Nephron (organoid): ENCODE data around the gene BCKDHA.

Experiments used
- H3K27ac Mint-ChIP-seq, 3 experiments: 2 replicates each; pipeline ENCODE4 v1.8.0; 2020; ENCODE audit warnings: mixed read lengths in 3 of 3, mild to moderate bottlenecking in 2 of 3, moderate library complexity in 1 of 3
- H3K27me3 Mint-ChIP-seq: 2 replicates; pipeline ENCODE4 v1.8.0; 2021; ENCODE audit warnings: low read depth, mild to moderate bottlenecking, moderate library complexity, mixed read lengths
- H3K36me3 Mint-ChIP-seq: 2 replicates; pipeline ENCODE4 v1.8.0; 2020; ENCODE audit warnings: low read depth, mixed read lengths
- H3K4me1 Mint-ChIP-seq: 2 replicates; pipeline ENCODE4 v1.8.0; 2020; ENCODE audit warnings: mixed read lengths
- H3K4me3 Mint-ChIP-seq, 3 experiments: 2 replicates each; pipeline ENCODE4 v1.8.0; 2020; ENCODE audit warnings: mild to moderate bottlenecking in 3 of 3, mixed read lengths in 3 of 3, moderate library complexity in 2 of 3
- H3K9me3 Mint-ChIP-seq: 2 replicates; pipeline ENCODE4 v1.8.0; 2020; ENCODE audit warnings: mixed read lengths
- TF ChIP-seq, protein P1 (sequence below), 3 experiments: fragments of 200-600 bp; sonication (generic); IDR thresholded peaks; one replicate each; pipeline ENCODE4 v1.5.0; 2021; ENCODE audit warnings: antibody characterized with exemption in 3 of 3; ENCODE audit not compliant: unreplicated experiment in 3 of 3

Gene BCKDHA

DNA sequence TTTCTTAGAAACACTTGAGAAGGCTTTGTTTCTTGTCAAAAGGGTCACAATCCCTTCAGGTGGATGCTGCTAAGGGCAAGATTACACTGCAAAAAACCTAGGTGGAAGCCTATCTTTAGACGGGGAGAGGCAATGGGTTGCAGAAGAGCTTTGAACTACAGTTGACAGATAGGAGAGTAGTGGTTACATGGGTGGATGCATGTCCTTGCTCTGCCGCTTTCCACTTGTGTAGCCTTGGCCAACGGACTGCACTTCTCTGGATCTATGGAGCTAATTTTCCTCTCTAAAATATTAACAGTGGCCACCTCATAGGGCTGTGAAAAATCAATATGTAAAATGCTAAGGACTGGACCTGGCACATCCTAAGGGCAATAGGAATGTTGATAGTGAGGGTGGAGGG is 980 bp downstream of the BCKDHA start:
- peaks cover 41% of the 10 kb centered on the region for H3K4me1 Mint-ChIP-seq

DNA sequence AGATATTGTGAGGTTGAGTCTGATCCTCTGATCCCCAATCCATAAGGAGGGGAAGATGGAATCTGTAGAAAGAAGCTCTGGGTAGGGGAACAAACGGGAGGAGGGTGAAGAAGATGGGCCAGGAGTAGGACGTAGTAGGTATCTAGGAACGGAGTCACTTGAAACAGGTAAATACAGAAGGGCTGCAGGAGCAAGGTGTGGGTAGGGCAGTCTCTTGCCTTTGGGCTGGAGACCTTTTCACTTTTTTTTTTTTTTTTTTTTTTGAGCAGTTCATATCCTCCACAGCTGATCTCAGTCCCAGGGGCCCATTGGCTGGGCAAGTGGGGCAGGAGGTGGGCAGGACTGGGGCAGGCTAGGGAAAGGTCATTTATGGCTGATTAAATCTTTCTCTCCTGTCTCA is 1.5 kb downstream of the BCKDHA start:
- Mint-ChIP-seq H3K27me3 (no peaks in the 10 kb centered on the region), H3K36me3 (peaks cover 3% of the 10 kb centered on the region), H3K4me3 (peak overlapping the region; percentile 98 to 100 (median 99)), H3K27ac (peak overlapping the region; percentile 99 to 100 (median 100)), H3K9me3 (no peaks in the 10 kb centered on the region), H3K4me1 (peaks cover 41% of the 10 kb centered on the region)
- TF ChIP-seq, protein P1, sequence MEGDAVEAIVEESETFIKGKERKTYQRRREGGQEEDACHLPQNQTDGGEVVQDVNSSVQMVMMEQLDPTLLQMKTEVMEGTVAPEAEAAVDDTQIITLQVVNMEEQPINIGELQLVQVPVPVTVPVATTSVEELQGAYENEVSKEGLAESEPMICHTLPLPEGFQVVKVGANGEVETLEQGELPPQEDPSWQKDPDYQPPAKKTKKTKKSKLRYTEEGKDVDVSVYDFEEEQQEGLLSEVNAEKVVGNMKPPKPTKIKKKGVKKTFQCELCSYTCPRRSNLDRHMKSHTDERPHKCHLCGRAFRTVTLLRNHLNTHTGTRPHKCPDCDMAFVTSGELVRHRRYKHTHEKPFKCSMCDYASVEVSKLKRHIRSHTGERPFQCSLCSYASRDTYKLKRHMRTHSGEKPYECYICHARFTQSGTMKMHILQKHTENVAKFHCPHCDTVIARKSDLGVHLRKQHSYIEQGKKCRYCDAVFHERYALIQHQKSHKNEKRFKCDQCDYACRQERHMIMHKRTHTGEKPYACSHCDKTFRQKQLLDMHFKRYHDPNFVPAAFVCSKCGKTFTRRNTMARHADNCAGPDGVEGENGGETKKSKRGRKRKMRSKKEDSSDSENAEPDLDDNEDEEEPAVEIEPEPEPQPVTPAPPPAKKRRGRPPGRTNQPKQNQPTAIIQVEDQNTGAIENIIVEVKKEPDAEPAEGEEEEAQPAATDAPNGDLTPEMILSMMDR (IDR thresholded peaks at IDR 0.05; ENCODE audit: unreplicated experiment in 3 of 3), result no peak

More for the DNA sequence above, 980 bp downstream of the BCKDHA start:
- Mint-ChIP-seq H3K27me3 (no peaks in the 10 kb centered on the region), H3K36me3 (peaks cover 3% of the 10 kb centered on the region), H3K27ac (peak overlapping the region; percentile 99 to 100 (median 100)), H3K4me3 (peak overlapping the region; percentile 98 to 100 (median 99)), H3K9me3 (no peaks in the 10 kb centered on the region)
- TF ChIP-seq, protein P1 (IDR thresholded peaks at IDR 0.05; ENCODE audit: unreplicated experiment in 3 of 3), result no peak

DNA sequence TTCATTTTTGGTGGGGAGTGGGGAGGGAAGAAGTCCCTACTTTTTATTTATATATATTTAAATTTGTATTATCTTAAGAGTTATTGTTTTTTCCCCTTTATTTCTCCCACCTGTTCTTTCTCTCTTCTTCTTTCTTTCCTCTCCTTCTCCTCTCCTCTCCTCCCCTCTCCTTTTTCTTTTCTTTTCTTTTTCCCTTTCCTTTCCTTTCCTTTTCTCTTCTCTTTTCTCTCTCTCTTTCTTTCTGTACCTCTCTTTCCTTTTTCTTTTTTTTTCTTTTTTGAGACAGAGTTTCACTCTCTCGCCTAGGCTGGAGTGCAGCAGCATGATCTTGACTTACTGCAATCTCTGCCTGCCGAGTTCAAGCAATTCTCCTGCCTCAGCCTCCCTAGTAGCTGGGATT is 1.9 kb downstream of the BCKDHA start:
- H3K9me3 Mint-ChIP-seq, result no peaks in the 10 kb centered on the region
- TF ChIP-seq, protein P1 (IDR thresholded peaks at IDR 0.05; ENCODE audit: unreplicated experiment in 3 of 3), result no peak
- H3K27me3 Mint-ChIP-seq, result no peaks in the 10 kb centered on the region
- peaks cover 3% of the 10 kb centered on the region for H3K36me3 Mint-ChIP-seq
- H3K27ac Mint-ChIP-seq, result peak overlapping the region in 2 of 3 experiments; percentile 73 to 100
- H3K4me1 Mint-ChIP-seq, result peaks cover 41% of the 10 kb centered on the region
- peak overlapping the region; percentile 98 to 100 (median 99) for H3K4me3 Mint-ChIP-seq

DNA sequence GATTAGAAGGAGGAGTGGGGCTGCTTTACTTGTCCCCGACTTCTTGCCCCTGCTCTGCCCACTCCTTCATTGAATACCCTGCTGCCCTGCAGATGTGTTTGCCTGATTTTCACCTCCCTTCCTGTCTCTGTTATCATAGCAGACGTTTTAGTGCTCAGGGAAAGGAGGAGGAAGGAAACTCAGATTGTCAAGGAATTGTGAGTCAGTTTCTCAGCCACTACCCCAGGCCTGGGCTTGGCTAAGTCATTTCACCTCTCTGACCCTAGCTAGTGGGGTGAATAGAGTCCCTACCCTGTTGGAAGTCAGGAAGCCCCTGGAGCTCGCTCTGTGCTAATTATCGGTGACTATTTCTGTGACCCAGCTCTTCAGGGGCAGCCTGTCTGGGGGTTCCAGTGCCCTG is 3.9 kb downstream of the BCKDHA start:
- peaks cover 30% of the 10 kb centered on the region for H3K4me1 Mint-ChIP-seq
- TF ChIP-seq, protein P1 (IDR thresholded peaks at IDR 0.05; ENCODE audit: unreplicated experiment in 3 of 3), result no peak

DNA sequence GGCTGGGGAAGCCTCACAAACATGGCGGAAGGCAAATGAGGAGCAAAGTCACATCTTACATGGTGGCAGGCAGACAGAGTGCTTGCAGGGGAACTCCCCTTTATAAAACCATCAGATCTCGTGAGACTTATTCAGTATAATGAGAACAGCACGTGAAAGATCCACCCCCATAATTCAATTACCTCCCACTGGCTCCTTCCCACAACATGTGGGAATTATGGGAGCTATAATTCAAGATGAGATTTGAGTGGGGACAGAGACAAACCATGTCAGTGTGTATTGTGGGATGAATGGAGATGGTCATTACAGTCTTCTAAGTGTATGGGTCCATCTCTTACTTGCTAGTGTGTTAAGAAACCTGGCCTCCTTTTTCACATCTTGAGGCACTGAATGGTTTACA is 4.4 kb downstream of the BCKDHA start:
- peaks cover 28% of the 10 kb centered on the region for H3K4me1 Mint-ChIP-seq
- TF ChIP-seq, protein P1 (IDR thresholded peaks at IDR 0.05; ENCODE audit: unreplicated experiment in 3 of 3), result no peak
- no peak overlapping the region for H3K4me3 Mint-ChIP-seq
- peaks cover 3% of the 10 kb centered on the region for H3K36me3 Mint-ChIP-seq
- H3K27me3 Mint-ChIP-seq, result no peaks in the 10 kb centered on the region
- no peak overlapping the region for H3K27ac Mint-ChIP-seq
- no peaks in the 10 kb centered on the region for H3K9me3 Mint-ChIP-seq

More for the DNA sequence above, 3.9 kb downstream of the BCKDHA start:
- Mint-ChIP-seq H3K36me3 (peaks cover 3% of the 10 kb centered on the region), H3K9me3 (no peaks in the 10 kb centered on the region), H3K27me3 (no peaks in the 10 kb centered on the region), H3K4me3 (peak overlapping the region in 2 of 3 experiments; percentile 56 to 72), H3K27ac (no peak overlapping the region)
